Measurements from ENCODE around the gene KCNH4.
"Not testable (repeated sequence)": the region's sequence is repeated elsewhere in the genome, so short reads cannot be mapped to it uniquely, and the experiment has no call there.

Gene KCNH4

DNA sequence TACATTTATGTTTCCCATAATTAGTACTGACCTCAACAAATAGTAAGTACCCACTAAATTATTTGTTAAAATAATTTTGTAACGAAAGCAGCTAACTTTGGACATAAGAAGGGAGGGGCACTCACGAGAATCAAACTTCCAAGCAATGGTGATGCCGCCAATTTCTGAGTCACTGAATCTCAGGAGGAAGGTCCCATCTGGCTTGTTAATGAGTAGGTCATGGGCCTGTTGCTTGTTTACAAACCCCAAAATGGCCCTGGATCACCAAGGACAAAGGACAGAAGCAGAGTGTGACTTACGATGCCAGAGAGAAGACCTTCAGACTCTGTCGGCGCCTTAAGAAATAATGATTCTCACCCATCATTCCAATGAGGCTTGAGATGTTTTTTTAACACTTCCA lies 29.1 kb upstream of the KCNH4 start:
- H3K4me3 ChIP-seq (IDR thresholded peaks at IDR 0.05; ENCODE audit: insufficient read depth, low read depth, low read length), result no peak overlapping the region
- H3K27ac ChIP-seq, result no peak overlapping the region

DNA sequence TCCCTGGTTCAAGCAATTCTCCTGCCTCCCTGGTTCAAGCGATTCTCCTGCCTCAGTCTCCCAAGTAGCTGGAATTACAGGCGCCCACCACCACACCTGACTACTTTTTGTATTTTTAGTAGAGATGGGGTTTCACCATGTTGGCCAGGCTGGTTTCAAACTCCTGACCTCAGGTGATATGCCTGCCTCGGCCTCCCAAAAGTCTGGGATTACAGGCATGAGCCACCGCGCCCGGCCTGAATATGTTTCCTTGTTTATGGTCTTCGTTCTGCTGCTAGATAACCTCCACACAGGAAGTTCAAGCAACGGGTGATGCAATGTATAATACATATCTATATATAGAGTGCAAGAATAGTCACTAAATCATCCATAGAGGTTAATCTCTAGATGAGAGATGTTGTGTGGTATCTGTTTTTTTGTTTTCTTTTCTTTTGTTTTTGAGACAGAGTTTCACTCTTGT lies 25.2 kb upstream of the KCNH4 start:
- not testable (repeated sequence) for H2AFZ ChIP-seq (ENCODE audit: low read depth); H3K36me3 ChIP-seq (ENCODE audit: insufficient read depth); H3K4me3 ChIP-seq (IDR thresholded peaks at IDR 0.05; ENCODE audit: insufficient read depth, low read depth, low read length)

More for the DNA sequence above, 29.1 kb upstream of the KCNH4 start:
- Histone ChIP-seq H3K9ac (no peak overlapping the region), H3K27me3 (ENCODE audit: insufficient read depth, low read depth) (no peaks in the 10 kb centered on the region), H4K20me1 (ENCODE audit: insufficient read depth) (no peaks in the 10 kb centered on the region), H2AFZ (ENCODE audit: low read depth) (no peak overlapping the region), H3K79me2 (ENCODE audit: insufficient read depth, low read depth) (no peaks in the 10 kb centered on the region), H3K4me2 (no peak overlapping the region), H3K36me3 (ENCODE audit: insufficient read depth) (no peaks in the 10 kb centered on the region), H3K4me1 (ENCODE audit: low read depth, poor library complexity, severe bottlenecking) (no peaks in the 10 kb centered on the region)
- TF ChIP-seq, protein P1, sequence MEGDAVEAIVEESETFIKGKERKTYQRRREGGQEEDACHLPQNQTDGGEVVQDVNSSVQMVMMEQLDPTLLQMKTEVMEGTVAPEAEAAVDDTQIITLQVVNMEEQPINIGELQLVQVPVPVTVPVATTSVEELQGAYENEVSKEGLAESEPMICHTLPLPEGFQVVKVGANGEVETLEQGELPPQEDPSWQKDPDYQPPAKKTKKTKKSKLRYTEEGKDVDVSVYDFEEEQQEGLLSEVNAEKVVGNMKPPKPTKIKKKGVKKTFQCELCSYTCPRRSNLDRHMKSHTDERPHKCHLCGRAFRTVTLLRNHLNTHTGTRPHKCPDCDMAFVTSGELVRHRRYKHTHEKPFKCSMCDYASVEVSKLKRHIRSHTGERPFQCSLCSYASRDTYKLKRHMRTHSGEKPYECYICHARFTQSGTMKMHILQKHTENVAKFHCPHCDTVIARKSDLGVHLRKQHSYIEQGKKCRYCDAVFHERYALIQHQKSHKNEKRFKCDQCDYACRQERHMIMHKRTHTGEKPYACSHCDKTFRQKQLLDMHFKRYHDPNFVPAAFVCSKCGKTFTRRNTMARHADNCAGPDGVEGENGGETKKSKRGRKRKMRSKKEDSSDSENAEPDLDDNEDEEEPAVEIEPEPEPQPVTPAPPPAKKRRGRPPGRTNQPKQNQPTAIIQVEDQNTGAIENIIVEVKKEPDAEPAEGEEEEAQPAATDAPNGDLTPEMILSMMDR (conservative IDR thresholded peaks at IDR 0.05; ENCODE audit: low read depth, low read length), result no peak

DNA sequence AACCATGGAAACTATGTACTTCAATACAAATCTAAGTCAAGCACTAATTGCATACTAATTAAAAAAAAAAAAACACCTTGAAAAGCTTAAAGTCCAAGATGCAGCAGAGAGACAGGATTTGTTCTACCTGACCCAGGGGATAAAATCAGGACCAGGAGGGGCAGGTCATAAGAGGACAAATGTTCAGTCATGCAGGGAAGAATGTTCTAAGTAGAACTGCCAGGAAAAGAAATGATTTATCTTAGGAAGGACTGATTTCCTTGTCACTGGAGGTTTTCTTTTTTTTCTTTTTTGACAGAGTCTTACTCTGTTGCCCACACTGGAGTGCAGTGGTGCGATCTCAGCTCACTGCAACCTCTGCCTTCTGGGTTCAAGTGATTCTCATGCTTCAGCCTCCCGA lies 22.4 kb upstream of the KCNH4 start:
- no peaks in the 10 kb centered on the region for H4K20me1 ChIP-seq (ENCODE audit: insufficient read depth)
- H3K36me3 ChIP-seq (ENCODE audit: insufficient read depth), result no peaks in the 10 kb centered on the region
- no peak overlapping the region for H3K9ac ChIP-seq
- no peak overlapping the region for H3K4me3 ChIP-seq (IDR thresholded peaks at IDR 0.05; ENCODE audit: insufficient read depth, low read depth, low read length)
- H3K27ac ChIP-seq, result no peak overlapping the region
- H3K4me2 ChIP-seq, result no peak overlapping the region
- H3K27me3 ChIP-seq (ENCODE audit: insufficient read depth, low read depth), result no peaks in the 10 kb centered on the region
- no peak overlapping the region for H2AFZ ChIP-seq (ENCODE audit: low read depth)
- TF ChIP-seq, protein P1 (conservative IDR thresholded peaks at IDR 0.05; ENCODE audit: low read depth, low read length), result no peak
- H3K4me1 ChIP-seq (ENCODE audit: low read depth, poor library complexity, severe bottlenecking), result no peaks in the 10 kb centered on the region
- no peaks in the 10 kb centered on the region for H3K79me2 ChIP-seq (ENCODE audit: insufficient read depth, low read depth)

More for the DNA sequence above, 25.2 kb upstream of the KCNH4 start:
- H3K27me3 ChIP-seq (ENCODE audit: insufficient read depth, low read depth); H3K79me2 ChIP-seq (ENCODE audit: insufficient read depth, low read depth); H3K9ac ChIP-seq; H3K27ac ChIP-seq; H4K20me1 ChIP-seq (ENCODE audit: insufficient read depth); H3K4me1 ChIP-seq (ENCODE audit: low read depth, poor library complexity, severe bottlenecking); H3K4me2 ChIP-seq: not testable (repeated sequence)

DNA sequence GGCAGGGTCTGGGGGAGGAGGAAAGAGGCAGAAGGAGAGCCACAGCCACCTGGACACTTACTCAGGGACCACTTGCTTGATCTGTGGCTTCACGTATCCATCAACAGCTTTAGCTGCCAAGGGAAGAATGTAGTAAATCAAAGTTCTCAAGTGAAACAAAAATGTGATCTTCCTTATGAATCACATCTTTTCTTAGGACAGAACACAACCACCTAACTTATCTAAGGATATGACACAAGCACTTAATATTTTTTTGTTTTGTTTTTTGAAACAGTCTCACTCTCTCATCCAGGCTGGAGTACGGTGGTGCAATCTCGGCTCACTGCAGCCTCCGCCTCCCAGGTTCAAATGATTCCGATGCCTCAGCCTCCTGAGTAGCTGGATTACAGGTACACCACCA lies 21.8 kb upstream of the KCNH4 start:
- no peaks in the 10 kb centered on the region for H3K79me2 ChIP-seq (ENCODE audit: insufficient read depth, low read depth)
- no peaks in the 10 kb centered on the region for H3K27me3 ChIP-seq (ENCODE audit: insufficient read depth, low read depth)
- TF ChIP-seq, protein P1 (conservative IDR thresholded peaks at IDR 0.05; ENCODE audit: low read depth, low read length), result no peak
- no peaks in the 10 kb centered on the region for H4K20me1 ChIP-seq (ENCODE audit: insufficient read depth)
- H3K4me3 ChIP-seq (IDR thresholded peaks at IDR 0.05; ENCODE audit: insufficient read depth, low read depth, low read length), result no peak overlapping the region
- no peak overlapping the region for H3K9ac ChIP-seq
- H3K4me2 ChIP-seq, result no peak overlapping the region
- no peaks in the 10 kb centered on the region for H3K4me1 ChIP-seq (ENCODE audit: low read depth, poor library complexity, severe bottlenecking)
- no peak overlapping the region for H3K27ac ChIP-seq
- H2AFZ ChIP-seq (ENCODE audit: low read depth), result no peak overlapping the region
- no peaks in the 10 kb centered on the region for H3K36me3 ChIP-seq (ENCODE audit: insufficient read depth)

DNA sequence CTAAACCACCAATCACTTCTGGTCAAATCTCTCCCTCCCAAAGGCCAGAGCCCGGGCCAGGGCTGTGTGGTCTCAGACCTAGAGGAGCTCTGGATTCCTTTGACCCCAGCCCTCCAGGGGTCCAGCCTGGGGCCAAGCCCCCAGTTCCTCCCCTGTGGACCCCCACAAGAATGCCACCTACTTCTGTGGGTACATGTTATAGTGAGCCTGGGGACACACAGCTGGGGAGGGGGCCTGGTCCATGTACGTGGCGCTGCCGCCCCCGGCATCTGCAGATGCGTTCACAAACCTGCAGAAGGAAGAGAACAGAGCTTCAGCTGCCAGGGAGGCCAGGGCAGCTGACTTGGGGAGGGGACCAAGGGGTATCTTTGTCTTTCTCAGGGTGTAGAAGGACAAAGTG lies 21.2 kb upstream of the KCNH4 start:
- H3K9ac ChIP-seq, result no peak overlapping the region

More for the DNA sequence above, 21.2 kb upstream of the KCNH4 start:
- no peak overlapping the region for H3K27ac ChIP-seq
- no peaks in the 10 kb centered on the region for H3K36me3 ChIP-seq (ENCODE audit: insufficient read depth)
- H3K4me1 ChIP-seq (ENCODE audit: low read depth, poor library complexity, severe bottlenecking), result no peaks in the 10 kb centered on the region
- TF ChIP-seq, protein P1 (conservative IDR thresholded peaks at IDR 0.05; ENCODE audit: low read depth, low read length), result no peak
- H3K4me2 ChIP-seq, result no peak overlapping the region
- H2AFZ ChIP-seq (ENCODE audit: low read depth), result no peak overlapping the region
- no peaks in the 10 kb centered on the region for H4K20me1 ChIP-seq (ENCODE audit: insufficient read depth)
- H3K79me2 ChIP-seq (ENCODE audit: insufficient read depth, low read depth), result no peaks in the 10 kb centered on the region
- no peaks in the 10 kb centered on the region for H3K27me3 ChIP-seq (ENCODE audit: insufficient read depth, low read depth)
- no peak overlapping the region for H3K4me3 ChIP-seq (IDR thresholded peaks at IDR 0.05; ENCODE audit: insufficient read depth, low read depth, low read length)

All from KMS-11 (cell line).